ENCODE results near the gene PTPRG.

The PTPRG gene

GRCh38 chr3:61724801-61725200, 163.4 kb downstream of the PTPRG start:
- TF ChIP-seq TAF1 (IDR thresholded peaks at IDR 0.05; ENCODE audit: borderline replicate concordance, low read depth, low read length) (no peak), POLR2A (IDR thresholded peaks at IDR 0.05; ENCODE audit: low read depth, low read length) (no peak), POLR2AphosphoS5 (IDR thresholded peaks at IDR 0.05; ENCODE audit: low read depth, low read length) (no peak)
- FAIRE-seq (no peak), DNase-seq (ENCODE audit: insufficient read length) (no peak)

- FAIRE-seq (no peak), DNase-seq (ENCODE audit: insufficient read length) (no peak)
- TF ChIP-seq POLR2AphosphoS5 (IDR thresholded peaks at IDR 0.05; ENCODE audit: low read depth, low read length) (no peak), POLR2A (IDR thresholded peaks at IDR 0.05; ENCODE audit: low read depth, low read length) (no peak), TAF1 (IDR thresholded peaks at IDR 0.05; ENCODE audit: borderline replicate concordance, low read depth, low read length) (no peak)
Observed at GRCh38 chr3:61725851-61726333, 164.5 kb downstream of the PTPRG start.

- DNase-seq (ENCODE audit: insufficient read length): no peak
- TF ChIP-seq POLR2A (IDR thresholded peaks at IDR 0.05; ENCODE audit: low read depth, low read length) (no peak), TAF1 (IDR thresholded peaks at IDR 0.05; ENCODE audit: borderline replicate concordance, low read depth, low read length) (no peak), POLR2AphosphoS5 (IDR thresholded peaks at IDR 0.05; ENCODE audit: low read depth, low read length) (no peak)
- FAIRE-seq: peak; percentile 30
Observed at GRCh38 chr3:61727435-61727834, 166.1 kb downstream of the PTPRG start.

- DNase-seq (ENCODE audit: insufficient read length) (no peak), FAIRE-seq (no peak)
- TF ChIP-seq TAF1 (IDR thresholded peaks at IDR 0.05; ENCODE audit: borderline replicate concordance, low read depth, low read length) (no peak), POLR2AphosphoS5 (IDR thresholded peaks at IDR 0.05; ENCODE audit: low read depth, low read length) (no peak), POLR2A (IDR thresholded peaks at IDR 0.05; ENCODE audit: low read depth, low read length) (no peak)
Observed at GRCh38 chr3:61729038-61729634, 167.8 kb downstream of the PTPRG start.

GRCh38 chr3:61730056-61730455, 168.7 kb downstream of the PTPRG start:
- FAIRE-seq: no peak
- DNase-seq (ENCODE audit: insufficient read length): no peak
- no peak for TF ChIP-seq POLR2A (IDR thresholded peaks at IDR 0.05; ENCODE audit: low read depth, low read length)

- FAIRE-seq: no peak
- no peak for TF ChIP-seq TAF1 (IDR thresholded peaks at IDR 0.05; ENCODE audit: borderline replicate concordance, low read depth, low read length)
- TF ChIP-seq POLR2A (IDR thresholded peaks at IDR 0.05; ENCODE audit: low read depth, low read length): no peak
- no peak for TF ChIP-seq POLR2AphosphoS5 (IDR thresholded peaks at IDR 0.05; ENCODE audit: low read depth, low read length)
Observed at GRCh38 chr3:61730577-61731231, 169.3 kb downstream of the PTPRG start.

GRCh38 chr3:61733000-61733399, 171.6 kb downstream of the PTPRG start:
- TF ChIP-seq TAF1 (IDR thresholded peaks at IDR 0.05; ENCODE audit: borderline replicate concordance, low read depth, low read length) (no peak), POLR2AphosphoS5 (IDR thresholded peaks at IDR 0.05; ENCODE audit: low read depth, low read length) (no peak), POLR2A (IDR thresholded peaks at IDR 0.05; ENCODE audit: low read depth, low read length) (no peak)
- no peak for FAIRE-seq
- DNase-seq (ENCODE audit: insufficient read length): no peak

More at GRCh38 chr3:61730577-61731231, 169.3 kb downstream of the PTPRG start:
- DNase-seq (ENCODE audit: insufficient read length): no peak

- FAIRE-seq: no peak
- no peak for DNase-seq (ENCODE audit: insufficient read length)
Observed at GRCh38 chr3:61733876-61734275, 172.5 kb downstream of the PTPRG start.

GRCh38 chr3:61734749-61735686, 173.6 kb downstream of the PTPRG start:
- TF ChIP-seq POLR2A (IDR thresholded peaks at IDR 0.05; ENCODE audit: low read depth, low read length) (no peak), POLR2AphosphoS5 (IDR thresholded peaks at IDR 0.05; ENCODE audit: low read depth, low read length) (no peak), TAF1 (IDR thresholded peaks at IDR 0.05; ENCODE audit: borderline replicate concordance, low read depth, low read length) (no peak)
- FAIRE-seq (no peak), DNase-seq (ENCODE audit: insufficient read length) (no peak)

More at GRCh38 chr3:61733876-61734275, 172.5 kb downstream of the PTPRG start:
- TF ChIP-seq POLR2A (IDR thresholded peaks at IDR 0.05; ENCODE audit: low read depth, low read length) (no peak), POLR2AphosphoS5 (IDR thresholded peaks at IDR 0.05; ENCODE audit: low read depth, low read length) (no peak), TAF1 (IDR thresholded peaks at IDR 0.05; ENCODE audit: borderline replicate concordance, low read depth, low read length) (no peak)

- no peak for DNase-seq (ENCODE audit: insufficient read length)
- FAIRE-seq: no peak
- TF ChIP-seq TAF1 (IDR thresholded peaks at IDR 0.05; ENCODE audit: borderline replicate concordance, low read depth, low read length): no peak
- no peak for TF ChIP-seq POLR2AphosphoS5 (IDR thresholded peaks at IDR 0.05; ENCODE audit: low read depth, low read length)
- no peak for TF ChIP-seq POLR2A (IDR thresholded peaks at IDR 0.05; ENCODE audit: low read depth, low read length)
Observed at GRCh38 chr3:61736506-61736905, 175.1 kb downstream of the PTPRG start.

- FAIRE-seq (no peak), DNase-seq (ENCODE audit: insufficient read length) (no peak)
- TF ChIP-seq POLR2AphosphoS5 (IDR thresholded peaks at IDR 0.05; ENCODE audit: low read depth, low read length) (no peak), POLR2A (IDR thresholded peaks at IDR 0.05; ENCODE audit: low read depth, low read length) (no peak), TAF1 (IDR thresholded peaks at IDR 0.05; ENCODE audit: borderline replicate concordance, low read depth, low read length) (no peak)
Observed at GRCh38 chr3:61739640-61740039, 178.3 kb downstream of the PTPRG start.
